Endothelial cell of umbilical vein (primary cell): ENCODE measurements around the gene STK38. TPM values are rescaled to one million over a fixed set of nuclear protein-coding genes. Genes with fewer than 3 reads are reported as not detected.

Experiments
- BruUV-seq: library from RNA; stranded (reverse); fragments of 400-500 nt; replicated peaks from 2 replicates; lab custom pipeline; 2021; lab: Mats Ljungman, UMichigan
- CTCF ChIA-PET: fragments of 300-600, 350-600 bp; sonication (Branson Sonifier 250); formaldehyde crosslinking; loops from one replicate; lab custom pipeline; 2021; ENCODE audit warnings: antibody characterized with exemption, inconsistent platforms; lab: Charles Lee
- POLR2A ChIA-PET: fragments of 300-600, 350-600 bp; sonication (Branson Sonifier 250); formaldehyde crosslinking; loops from one replicate; lab custom pipeline; 2021; ENCODE audit warnings: antibody characterized with exemption, inconsistent platforms; lab: Charles Lee
- DNase-seq: peaks from one replicate; pipeline ENCODE4 v3.0.0-alpha.2; 2011; ENCODE audit warnings: low read depth, low spot score
- FAIRE-seq: peaks from 2 replicates; lab custom pipeline; 2011; peaks lifted over from hg19 to GRCh38; lab: Jason Lieb, UNC
- H2AFZ ChIP-seq: 2 replicates; pipeline ENCODE4 v1.6.0; 2012; ENCODE audit warnings: low read depth, low read length, control low read depth, inconsistent platforms
- H3K27ac ChIP-seq: 2 replicates; pipeline ENCODE4 v1.5.1; 2011; ENCODE audit warnings: low read depth, mild to moderate bottlenecking, control low read depth, low read length, moderate library complexity; ENCODE audit not compliant: insufficient read depth
- H3K27me3 ChIP-seq, 2 experiments: 2 replicates each; pipeline versions ENCODE4 v1.6.0 to v1.6.1; 2011; ENCODE audit warnings: low read length in 2 of 2, mixed read lengths in 1 of 2; ENCODE audit not compliant: control insufficient read depth in 2 of 2, insufficient read depth in 2 of 2
- H3K36me3 ChIP-seq, 2 experiments: 2 replicates in 1 of 2; 3 replicates in 1 of 2; pipeline ENCODE4 v1.5.1; 2011; ENCODE audit warnings: low read length in 2 of 2, mild to moderate bottlenecking in 1 of 2, moderate library complexity in 1 of 2; ENCODE audit not compliant: control insufficient read depth in 2 of 2, insufficient read depth in 2 of 2; ENCODE audit errors: extremely low read depth in 1 of 2
- H3K4me1 ChIP-seq: 3 replicates; pipeline ENCODE4 v1.5.1; 2011; ENCODE audit warnings: mild to moderate bottlenecking, low read length; ENCODE audit not compliant: control insufficient read depth, insufficient read depth; ENCODE audit errors: extremely low read depth
- H3K4me2 ChIP-seq: 2 replicates; pipeline ENCODE4 v1.6.1; 2011; ENCODE audit warnings: low read length, control low read depth, mixed read lengths; ENCODE audit not compliant: insufficient read depth
- H3K4me3 ChIP-seq, 3 experiments: fragments of 200-600 bp in 1 of 3; sonication (generic), shearing (Covaris generic) in 1 of 3; replicated peaks in 1 of 3; 2 replicates each; pipeline ENCODE4 v1.5.1; 2011 to 2016; ENCODE audit warnings: control low read depth in 3 of 3, low read length in 3 of 3, mild to moderate bottlenecking in 2 of 3, inconsistent platforms in 1 of 3, low read depth in 1 of 3, moderate library complexity in 1 of 3; ENCODE audit not compliant: insufficient read depth in 1 of 3
- H3K79me2 ChIP-seq: 2 replicates; pipeline ENCODE4 v1.6.0; 2012; ENCODE audit warnings: low read length, inconsistent platforms; ENCODE audit not compliant: control insufficient read depth, insufficient read depth
- H3K9ac ChIP-seq: replicated peaks from 2 replicates; pipeline ENCODE3; 2011; ENCODE audit warnings: low read length, control low read depth; ENCODE audit not compliant: insufficient read depth; ENCODE audit errors: extremely low read depth
- H3K9me1 ChIP-seq: replicated peaks from 3 replicates; pipeline ENCODE4 v1.6.0; 2011; ENCODE audit warnings: mild to moderate bottlenecking, low read length; ENCODE audit not compliant: control insufficient read depth, insufficient read depth; ENCODE audit errors: extremely low read depth
- H3K9me3 ChIP-seq: replicated peaks from 2 replicates; pipeline ENCODE4 v1.5.1; 2012; ENCODE audit warnings: low read length, inconsistent platforms; ENCODE audit not compliant: control insufficient read depth, insufficient read depth
- H4K20me1 ChIP-seq: replicated peaks from 2 replicates; pipeline ENCODE3; 2011; ENCODE audit warnings: mild to moderate bottlenecking, low read length; ENCODE audit not compliant: control insufficient read depth, insufficient read depth; ENCODE audit errors: extremely low read depth
- CTCF ChIP-seq, 2 donors: IDR thresholded peaks; 1 replicate in 1 of 2; 2 replicates in 1 of 2; pipeline ENCODE4 v1.5.1; 2011; ENCODE audit warnings: low read length in 2 of 2, mild to moderate bottlenecking in 2 of 2, moderate library complexity in 2 of 2, control low read depth in 1 of 2, inconsistent platforms in 1 of 2, low read depth in 1 of 2; ENCODE audit not compliant: insufficient read depth in 1 of 2; ENCODE audit errors: extremely low read depth in 1 of 2
- EZH2 ChIP-seq: IDR thresholded peaks from 2 replicates; pipeline ENCODE4 v1.6.1; 2012; ENCODE audit warnings: borderline replicate concordance, low read depth, mild to moderate bottlenecking, moderate library complexity, low read length, inconsistent platforms; ENCODE audit not compliant: severe bottlenecking
- MAX ChIP-seq: IDR thresholded peaks from 2 replicates; pipeline ENCODE4 v1.6.1; 2011; ENCODE audit not compliant: insufficient read depth, insufficient read length
- POLR2A ChIP-seq: IDR thresholded peaks from 2 replicates; pipeline ENCODE4 v1.6.1; 2012; ENCODE audit warnings: low read depth, mild to moderate bottlenecking, control low read depth, low read length
- POLR2AphosphoS5 ChIP-seq: IDR thresholded peaks from 2 replicates; pipeline ENCODE4 v1.6.1; 2012; ENCODE audit warnings: low read depth, mild to moderate bottlenecking, control low read depth, low read length, moderate library complexity; ENCODE audit not compliant: insufficient read depth
- dilution Hi-C: fragments of 300-500 bp; cut with MboI; formaldehyde crosslinking; loops from one replicate; pipeline ENCODE4 v1.15.0; 2019; ENCODE audit warnings: low sequenced_read_pairs; ENCODE audit not compliant: extremely low pct_ligation_motif_present
- intact Hi-C: fragments of 100-400 bp; cut with micrococcal nuclease; formaldehyde crosslinking; loops from one replicate; pipeline ENCODE4 v1.10.0; 2022
- polyA plus RNA-seq, 4 experiments: library from polyadenylated mRNA; depleted of rRNA in 3 of 4; stranded (reverse) in 3 of 4; unstranded in 1 of 4; fragments of >200 nt; gene quantifications; 2 replicates each; pipeline versions ENCODE4 v1.2.1 to v1.2.3, GENCODE V29; 2011 to 2012; ENCODE audit warnings: missing spikeins in 1 of 4
- total RNA-seq: library from RNA; stranded (reverse); gene quantifications from 2 replicates; pipeline ENCODE4 v1.2.3, GENCODE V29; 2021

The STK38 gene
- total and polyA plus RNA-seq, 2 donors (not counting 3 experiments of a cell fraction or from before 2014, with no cell fraction given): 10.1 to 30.3 TPM

GRCh38 chr6:36594029-36594815 is 46.9 kb upstream of the STK38 start, which contains the start of gene SRSF3:
Gene SRSF3, plus strand, starts transcription at chr6:36594362. Its CDS starts 2,401 bp downstream, at chr6:36596763.
- H3K9me3 ChIP-seq: no peaks in the 10 kb centered on the region
- peaks cover 50% of the 10 kb centered on the region for H3K79me2 ChIP-seq
- BruUV-seq: TSS peak; percentile 42
- no peaks in the 10 kb centered on the region for H3K27me3 ChIP-seq
- TF ChIP-seq POLR2AphosphoS5 (peak; percentile 100), EZH2 (no peak), CTCF (IDR thresholded peaks at IDR 0.05; ENCODE audit: extremely low read depth in 1 of 2, insufficient read depth in 1 of 2, low read depth in 1 of 2, low read length in 2 of 2) (peak; percentile 23 to 61), MAX (peak; percentile 73), POLR2A (peak; percentile 100)
- DNase-seq (peak; percentile 97), FAIRE-seq (peak; percentile 86)
- H2AFZ ChIP-seq: peak within 1 kb of the TSS; percentile 91
- H3K4me1 ChIP-seq: peaks cover 25% of the 10 kb centered on the region
- H3K27ac ChIP-seq: peak within 1 kb of the TSS; percentile 97
- H4K20me1 ChIP-seq: peaks cover 22% of the 10 kb centered on the region
- peak within 1 kb of the TSS; percentile 76 to 100 (median 100) for H3K4me3 ChIP-seq
- intact Hi-C loops (loop anchor here (1.0 to 5.0 kb wide), 3 partner anchors 47 to 171 kb away; partner anchors contain the start of genes KCTD20, PXT1 and STK38), dilution Hi-C loops (no loop called here)
- peak within 1 kb of the TSS; percentile 80 for H3K4me2 ChIP-seq
- POLR2A ChIA-PET: no interaction called here
- peak within 1 kb of the TSS; percentile 100 for H3K9ac ChIP-seq
- no peaks in the 10 kb centered on the region for H3K9me1 ChIP-seq
- peaks cover 15 to 16% of the 10 kb centered on the region in 2 experiments for H3K36me3 ChIP-seq
- CTCF ChIA-PET: no interaction called here
